ENCODE results near the gene EFNB2. TPM values are rescaled to one million over a fixed set of nuclear protein-coding genes. Genes with fewer than 3 reads are reported as not detected.

EFNB2 gene
- total and polyA plus RNA-seq, 2 of the 8 experiments (the other 6 are each of a cell fraction or from before 2014, with no cell fraction given), result 8.2 to 12.0 TPM

DNA sequence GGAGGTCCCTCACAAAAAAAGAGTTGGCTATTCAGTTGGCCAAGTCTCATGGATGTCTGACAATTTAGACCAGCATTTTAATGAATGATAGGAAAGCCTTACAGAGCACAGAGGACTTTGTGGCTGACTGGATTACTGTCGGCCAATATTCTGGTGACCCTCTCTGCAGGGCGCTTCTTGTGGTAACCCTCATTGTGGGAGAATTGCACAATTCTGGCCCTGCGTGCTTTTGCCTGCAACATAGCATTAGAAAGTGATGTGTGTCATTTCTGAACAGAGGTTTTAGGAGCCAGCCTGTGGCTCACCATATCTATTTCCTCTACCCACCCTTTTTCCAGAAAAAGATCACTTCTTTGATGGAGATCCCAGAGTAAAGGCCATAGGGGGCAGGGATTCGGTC is 71.4 kb downstream of the EFNB2 start:
- no peak overlapping the region for H3K9ac ChIP-seq (replicated peaks in 1 of 4; ENCODE audit: extremely low read depth in 1 of 4, low read depth in 3 of 4, low read length in 3 of 4)
- FAIRE-seq (no peak), DNase-seq (ENCODE audit: low read depth in 1 of 2, low spot score in 2 of 2) (no peak)
- no peak overlapping the region for H3K23ac ChIP-seq (ENCODE audit: insufficient read length)
- ChIA-PET POLR2A (ENCODE audit: partially characterized antibody) (no interaction called here), CTCF (ENCODE audit: partially characterized antibody) (no interaction called here)
- no peaks in the 10 kb centered on the region for H3K9me3 ChIP-seq (ENCODE audit: insufficient read depth in 2 of 2, low read depth in 1 of 2, low read length in 1 of 2)
- no peaks in the 10 kb centered on the region for H3K79me1 ChIP-seq (ENCODE audit: low read depth, low read length)
- 97% methylated on average over 4 of the region's 4 CpGs; no CpG with 5 or more reads in 1 of the 2 experiments for WGBS, 2 experiments (ENCODE audit: extremely low coverage in 1 of 2, insufficient coverage in 1 of 2, insufficient read length in 1 of 2, insufficient replicate concordance in 2 of 2, low coverage in 1 of 2, low lambda C conversion rate in 2 of 2, missing lambda C conversion rate in 1 of 2)
- H2BK120ac ChIP-seq (replicated peaks; ENCODE audit: low read depth, low read length), result no peak overlapping the region
- H2BK20ac ChIP-seq (ENCODE audit: low read length), result no peak overlapping the region
- no peak overlapping the region for H3K4me2 ChIP-seq (ENCODE audit: insufficient read depth in 1 of 2, low read depth in 2 of 2, low read length in 2 of 2)
- no peak overlapping the region for H3K14ac ChIP-seq (ENCODE audit: insufficient read length)
- no peak overlapping the region for H4K8ac ChIP-seq (ENCODE audit: extremely low read depth, insufficient read depth, low read length)
- H3K4me1 ChIP-seq (replicated peaks in 1 of 4; ENCODE audit: control insufficient read depth in 3 of 4, insufficient read depth in 4 of 4, low read length in 3 of 4), result peaks cover 0 to 1% (median 0%) of the 10 kb centered on the region in 4 experiments; a peak in 1 of 7 replicates
- H3K79me2 ChIP-seq (ENCODE audit: control insufficient read depth in 1 of 2, insufficient read depth in 2 of 2, low read length in 2 of 2), result no peaks in the 10 kb centered on the region
- no peak overlapping the region for H2BK12ac ChIP-seq (ENCODE audit: low read depth, low read length)
- no peak overlapping the region for H3K27ac ChIP-seq (ENCODE audit: low read depth, low read length)
- no peak overlapping the region for H4K91ac ChIP-seq (replicated peaks; ENCODE audit: insufficient read length, low read length)
- H4K20me1 ChIP-seq (replicated peaks in 1 of 2; ENCODE audit: control insufficient read depth in 1 of 2, insufficient read depth in 2 of 2, low read length in 2 of 2), result no peaks in the 10 kb centered on the region
- H2AK5ac ChIP-seq (ENCODE audit: low read depth, low read length), result no peak overlapping the region
- no peaks in the 10 kb centered on the region for H3K36me3 ChIP-seq (ENCODE audit: control insufficient read depth in 2 of 4, insufficient read depth in 4 of 4, low read length in 3 of 4)
- H3K4me3 ChIP-seq (ENCODE audit: extremely low read depth in 1 of 4, insufficient read depth in 2 of 4, low read depth in 3 of 4, low read length in 4 of 4), result no peak overlapping the region
- no peaks in the 10 kb centered on the region for H3K27me3 ChIP-seq (replicated peaks in 1 of 4; ENCODE audit: control insufficient read depth in 3 of 4, extremely low read depth in 1 of 4, insufficient read depth in 3 of 4, low read length in 3 of 4)
- no peak overlapping the region for H3K18ac ChIP-seq (ENCODE audit: extremely low read depth, low read length)
- no peak overlapping the region for H3K4ac ChIP-seq (replicated peaks; ENCODE audit: insufficient read length, low read depth, low read length)
- no peak overlapping the region for H2BK5ac ChIP-seq (ENCODE audit: low read depth, low read length)
- no peak overlapping the region for H3K56ac ChIP-seq (replicated peaks; ENCODE audit: insufficient read length, low read depth, low read length)
- no peak overlapping the region for H2BK15ac ChIP-seq (ENCODE audit: low read length)
- H3K23me2 ChIP-seq (ENCODE audit: low read depth, low read length), result no peaks in the 10 kb centered on the region
- no peak overlapping the region for H4K5ac ChIP-seq (ENCODE audit: insufficient read length, low read depth, low read length)
- H2AFZ ChIP-seq (ENCODE audit: low read length), result no peak overlapping the region
- TF ChIP-seq HDAC2 (IDR thresholded peaks at IDR 0.05; ENCODE audit: borderline replicate concordance in 1 of 2, low read depth in 2 of 2, low read length in 2 of 2), result no peak
- TF ChIP-seq CEBPB (IDR thresholded peaks at IDR 0.05; ENCODE audit: low read depth, low read length), result no peak
- no peak for TF ChIP-seq PHF8 (conservative IDR thresholded peaks at IDR 0.05; ENCODE audit: low read depth, low read length)
- TF ChIP-seq ZNF274 (IDR thresholded peaks at IDR 0.05; ENCODE audit: borderline replicate concordance, extremely low read depth, low read length), result no peak
- TF ChIP-seq MAFK (IDR thresholded peaks at IDR 0.05; ENCODE audit: low read depth, low read length), result no peak
- TF ChIP-seq, protein P1, sequence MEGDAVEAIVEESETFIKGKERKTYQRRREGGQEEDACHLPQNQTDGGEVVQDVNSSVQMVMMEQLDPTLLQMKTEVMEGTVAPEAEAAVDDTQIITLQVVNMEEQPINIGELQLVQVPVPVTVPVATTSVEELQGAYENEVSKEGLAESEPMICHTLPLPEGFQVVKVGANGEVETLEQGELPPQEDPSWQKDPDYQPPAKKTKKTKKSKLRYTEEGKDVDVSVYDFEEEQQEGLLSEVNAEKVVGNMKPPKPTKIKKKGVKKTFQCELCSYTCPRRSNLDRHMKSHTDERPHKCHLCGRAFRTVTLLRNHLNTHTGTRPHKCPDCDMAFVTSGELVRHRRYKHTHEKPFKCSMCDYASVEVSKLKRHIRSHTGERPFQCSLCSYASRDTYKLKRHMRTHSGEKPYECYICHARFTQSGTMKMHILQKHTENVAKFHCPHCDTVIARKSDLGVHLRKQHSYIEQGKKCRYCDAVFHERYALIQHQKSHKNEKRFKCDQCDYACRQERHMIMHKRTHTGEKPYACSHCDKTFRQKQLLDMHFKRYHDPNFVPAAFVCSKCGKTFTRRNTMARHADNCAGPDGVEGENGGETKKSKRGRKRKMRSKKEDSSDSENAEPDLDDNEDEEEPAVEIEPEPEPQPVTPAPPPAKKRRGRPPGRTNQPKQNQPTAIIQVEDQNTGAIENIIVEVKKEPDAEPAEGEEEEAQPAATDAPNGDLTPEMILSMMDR (IDR thresholded peaks at IDR 0.05; ENCODE audit: control extremely low read depth in 1 of 3, insufficient read depth in 1 of 3, low read depth in 1 of 3, low read length in 3 of 3), result no peak
- no peak for TF ChIP-seq SP1 (IDR thresholded peaks at IDR 0.05; ENCODE audit: low read depth, low read length)
- no peak for TF ChIP-seq BACH1 (IDR thresholded peaks at IDR 0.05; ENCODE audit: low read length)
- no peak for TF ChIP-seq TBP (IDR thresholded peaks at IDR 0.05; ENCODE audit: low read depth, low read length)
- TF ChIP-seq CREB1 (IDR thresholded peaks at IDR 0.05), result no peak
- TF ChIP-seq JUND (IDR thresholded peaks at IDR 0.05; ENCODE audit: low read length), result no peak
- TF ChIP-seq TAF1 (IDR thresholded peaks at IDR 0.05; ENCODE audit: low read depth, low read length), result no peak
- no peak for TF ChIP-seq TCF12 (IDR thresholded peaks at IDR 0.05; ENCODE audit: low read depth, low read length)
- TF ChIP-seq CHD1 (IDR thresholded peaks at IDR 0.05; ENCODE audit: low read depth, low read length), result no peak

All from H1 (cell line).